Lower lobe of right lung (tissue), 2 donors: ENCODE data around the gene TGM4. TPM values are rescaled to one million over a fixed set of nuclear protein-coding genes. Genes with fewer than 3 reads are reported as not detected.
A peak's percentile ranks its signal among the peaks of the same experiment; 100 is the strongest.

ENCODE experiments used
- ATAC-seq, 2 donors: fragments of 200-7000 bp; cut with Tn5 transposase; one replicate each; pipeline ENCODE4 v1.9.1; 2020 to 2022; ENCODE audit warnings: mild to moderate bottlenecking in 2 of 2, moderate library complexity in 2 of 2
- DNase-seq: peaks from one replicate; pipeline ENCODE4 v3.0.0-alpha.2; 2020
- H3K27ac ChIP-seq: fragments of 200-600 bp; one replicate; pipeline ENCODE4 v1.8.0; 2022
- H3K27me3 ChIP-seq: fragments of 200-600 bp; one replicate; pipeline ENCODE4 v1.8.0; 2022; ENCODE audit warnings: low read depth
- H3K36me3 ChIP-seq: fragments of 200-600 bp; one replicate; pipeline ENCODE4 v1.8.0; 2022; ENCODE audit warnings: mild to moderate bottlenecking
- H3K4me1 ChIP-seq: fragments of 200-600 bp; one replicate; pipeline ENCODE4 v1.8.0; 2022
- H3K4me3 ChIP-seq: fragments of 200-600 bp; one replicate; pipeline ENCODE4 v1.8.0; 2022; ENCODE audit warnings: mild to moderate bottlenecking
- H3K9me3 ChIP-seq: fragments of 200-600 bp; one replicate; pipeline ENCODE4 v1.8.0; 2022
- CTCF ChIP-seq: fragments of 200-600 bp; IDR thresholded peaks from one replicate; pipeline ENCODE4 v1.8.0; 2022; ENCODE audit warnings: antibody characterized with exemption, mild to moderate bottlenecking
- intact Hi-C: fragments of 100-400 bp; cut with DNase I; formaldehyde crosslinking; loops from one replicate; pipeline ENCODE4 v1.11.0; 2022
- total RNA-seq: library from RNA; stranded (reverse); fragmentation: NEBNext Ultra II Directional; extraction: Animal tissue kit (Norgen Biotek cat#: 25700); gene quantifications from one replicate; pipeline ENCODE4 v1.2.1, GENCODE V29; 2021
- donor health status: DM: no; HTN: yes; CAD: no; lungs with severe emphysema.

The TGM4 gene
- total RNA-seq, 1 donor from 2014 or later, result not detected

GRCh38 chr3:44950275-44950734 lies 75.9 kb downstream of the TGM4 start:
- peaks cover 20% of the 10 kb centered on the region for H3K4me1 ChIP-seq
- TF ChIP-seq CTCF, result no peak
- no peak overlapping the region for H3K4me3 ChIP-seq
- intact Hi-C loops, result no loop called here
- no peaks in the 10 kb centered on the region for H3K27me3 ChIP-seq
- no peak overlapping the region for H3K27ac ChIP-seq
- H3K9me3 ChIP-seq, result no peaks in the 10 kb centered on the region
- H3K36me3 ChIP-seq, result peaks cover 10% of the 10 kb centered on the region
- ATAC-seq (no peak), DNase-seq (no peak)

- Histone ChIP-seq H3K27ac (no peak overlapping the region), H3K9me3 (no peaks in the 10 kb centered on the region), H3K4me3 (no peak overlapping the region), H3K27me3 (no peaks in the 10 kb centered on the region), H3K36me3 (peaks cover 7% of the 10 kb centered on the region), H3K4me1 (peaks cover 36% of the 10 kb centered on the region)
- no peak for DNase-seq
- no peak for ATAC-seq
- TF ChIP-seq CTCF, result no peak
- intact Hi-C loops, result no loop called here
Measured at GRCh38 chr3:44952689-44953088, 78.3 kb downstream of the TGM4 start.

- H3K9me3 ChIP-seq, result no peaks in the 10 kb centered on the region
- H3K27ac ChIP-seq, result peak overlapping the region; percentile 69
- no peak for TF ChIP-seq CTCF
- H3K4me3 ChIP-seq, result no peak overlapping the region
- peaks cover 19% of the 10 kb centered on the region for H3K36me3 ChIP-seq
- intact Hi-C loops, result no loop called here
- ATAC-seq (peak; percentile 82 to 87), DNase-seq (no peak)
- H3K4me1 ChIP-seq, result peaks cover 37% of the 10 kb centered on the region
- no peaks in the 10 kb centered on the region for H3K27me3 ChIP-seq
Measured at GRCh38 chr3:44954304-44954703, 79.9 kb downstream of the TGM4 start.

- H3K36me3 ChIP-seq, result peaks cover 19% of the 10 kb centered on the region
- H3K4me1 ChIP-seq, result peaks cover 42% of the 10 kb centered on the region
- no peak for TF ChIP-seq CTCF
- no peaks in the 10 kb centered on the region for H3K27me3 ChIP-seq
- DNase-seq, result no peak
- no peaks in the 10 kb centered on the region for H3K9me3 ChIP-seq
- peak; percentile 53 to 74 for ATAC-seq
- intact Hi-C loops, result no loop called here
- H3K27ac ChIP-seq, result peak overlapping the region; percentile 69
- no peak overlapping the region for H3K4me3 ChIP-seq
Measured at GRCh38 chr3:44954962-44955361, 80.6 kb downstream of the TGM4 start.

GRCh38 chr3:44955917-44956316 lies 81.5 kb downstream of the TGM4 start:
- Histone ChIP-seq H3K27ac (no peak overlapping the region), H3K9me3 (no peaks in the 10 kb centered on the region), H3K4me3 (no peak overlapping the region), H3K36me3 (peaks cover 19% of the 10 kb centered on the region), H3K4me1 (peaks cover 50% of the 10 kb centered on the region), H3K27me3 (no peaks in the 10 kb centered on the region)
- no peak for ATAC-seq
- intact Hi-C loops, result no loop called here
- DNase-seq, result no peak
- no peak for TF ChIP-seq CTCF

GRCh38 chr3:44957986-44958385 lies 83.6 kb downstream of the TGM4 start:
- Histone ChIP-seq H3K4me3 (no peak overlapping the region), H3K27me3 (no peaks in the 10 kb centered on the region), H3K27ac (no peak overlapping the region), H3K36me3 (peaks cover 19% of the 10 kb centered on the region), H3K4me1 (peaks cover 61% of the 10 kb centered on the region), H3K9me3 (no peaks in the 10 kb centered on the region)
- intact Hi-C loops, result no loop called here
- DNase-seq (no peak), ATAC-seq (no peak)
- no peak for TF ChIP-seq CTCF
